NK-92 (cell line): ENCODE measurements around the gene PLOD1.
"Not testable (repeated sequence)": the region's sequence is repeated elsewhere in the genome, so short reads cannot be mapped to it uniquely, and the experiment has no call there.

Source experiments
- DNase-seq: peaks from one replicate; lab custom pipeline; 2025; ENCODE audit not compliant: unreplicated experiment; lab: John Stamatoyannopoulos, UW

The PLOD1 gene

DNA sequence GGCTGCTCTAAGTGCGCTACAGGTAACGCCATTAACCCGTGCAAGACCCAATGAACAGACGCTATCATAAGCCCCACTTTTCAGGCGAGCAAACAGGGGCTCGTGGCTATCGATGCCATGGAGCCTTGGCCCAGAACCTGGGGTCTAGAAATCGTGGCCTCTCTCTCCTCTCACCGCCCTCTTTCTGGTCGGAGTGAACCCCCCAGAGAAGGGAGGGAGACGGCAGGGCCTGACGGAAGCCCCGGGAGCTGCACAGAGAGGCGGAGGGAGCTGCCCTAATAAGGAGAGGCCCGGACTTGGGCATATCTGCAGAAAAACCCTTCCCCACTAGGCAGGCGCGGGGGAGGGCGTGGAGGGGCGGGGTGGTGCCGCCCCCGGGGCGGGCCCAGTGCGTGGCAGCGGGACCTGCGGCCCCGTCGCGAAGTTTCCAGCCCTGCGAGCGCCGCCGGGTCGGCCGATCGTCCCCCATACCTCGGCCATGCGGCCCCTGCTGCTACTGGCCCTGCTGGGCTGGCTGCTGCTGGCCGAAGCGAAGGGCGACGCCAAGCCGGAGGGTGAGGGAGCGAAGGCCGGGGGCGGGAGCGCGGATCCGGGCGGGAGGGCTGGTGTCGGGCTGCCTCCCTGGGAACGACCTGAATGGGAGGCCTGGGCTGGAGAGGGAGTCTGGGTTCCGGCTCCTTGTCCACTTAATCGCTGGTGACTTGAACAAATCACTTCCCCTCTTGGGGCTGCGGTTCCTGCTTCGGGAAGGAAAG lies at the start of gene PLOD1:
PLOD1 (plus strand) TSS at position 416 of the 755 bp plus-strand sequence; CDS start at position 479, 63 bp downstream.
- DNase-seq = peak; percentile 15

DNA sequence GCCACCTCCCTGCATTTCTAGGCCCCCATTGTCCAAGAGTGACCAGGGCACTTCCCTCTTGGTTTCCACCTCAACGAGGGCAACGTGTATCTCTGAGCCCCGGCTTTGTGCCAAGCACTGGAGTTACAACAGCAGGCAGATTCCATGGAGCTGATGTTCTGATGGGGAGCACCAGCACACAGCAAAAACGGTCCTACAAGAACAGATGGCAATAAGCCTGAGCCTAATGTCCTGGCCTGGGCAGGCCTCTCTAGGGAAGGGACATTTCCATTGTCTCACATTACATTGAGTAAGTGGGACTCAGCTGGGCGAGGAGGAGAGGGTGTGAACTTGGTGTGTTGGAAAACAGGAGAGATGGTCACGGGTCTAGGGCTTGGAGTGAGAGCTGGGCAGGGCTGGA lies 48.6 kb upstream of the PLOD1 start:
- DNase-seq = no peak

DNA sequence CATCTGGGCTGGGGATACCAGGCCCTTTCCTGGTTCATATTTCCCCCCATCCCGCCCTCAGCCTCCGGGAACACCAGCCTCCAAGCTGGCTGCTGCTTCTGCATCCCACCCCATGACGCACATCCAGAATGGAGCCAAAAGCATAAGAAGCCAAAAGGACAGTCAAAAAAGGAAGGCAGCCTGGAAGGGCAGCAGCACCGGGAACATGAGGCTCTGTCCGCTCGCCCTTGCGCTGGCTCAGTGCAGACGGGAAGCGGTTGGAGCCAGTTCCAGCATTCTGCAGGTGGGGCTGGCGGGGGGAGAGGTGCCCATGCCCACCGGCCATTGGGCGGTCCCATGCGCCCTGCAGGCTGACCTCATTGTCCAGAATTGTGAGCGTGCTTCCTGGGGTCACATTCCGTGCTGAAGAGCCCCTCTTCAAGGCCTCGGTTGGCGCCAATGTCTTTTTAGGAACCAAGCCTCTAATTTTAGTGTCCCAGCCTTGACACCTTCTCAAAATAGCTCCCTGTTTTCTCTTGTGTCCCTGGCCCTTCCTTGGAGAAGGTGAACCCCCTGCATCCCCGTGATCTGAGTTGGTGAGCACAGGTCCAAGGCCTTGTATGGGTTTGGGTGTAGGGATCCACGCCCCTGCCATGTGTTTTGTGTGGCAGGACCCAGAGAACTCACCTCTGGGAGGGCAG lies 47.4 kb upstream of the PLOD1 start:
- no peak for DNase-seq

DNA sequence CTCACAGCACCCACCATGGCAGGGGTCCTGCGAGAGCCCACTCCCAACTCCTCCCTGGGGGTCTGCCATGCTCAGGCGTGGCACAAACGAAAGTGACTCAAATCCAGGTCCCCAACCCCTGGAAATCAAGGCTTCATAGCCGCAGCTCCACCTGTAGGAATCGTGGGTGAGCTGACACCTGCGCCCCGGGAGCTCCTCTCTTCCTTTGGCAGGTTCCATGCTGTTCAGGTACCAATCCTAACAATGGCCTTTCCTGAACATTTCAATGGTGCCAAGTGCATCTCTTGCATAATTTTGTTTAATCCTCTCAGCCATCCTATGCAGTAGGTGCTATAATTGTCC lies 46.9 kb upstream of the PLOD1 start:
- no peak for DNase-seq

DNA sequence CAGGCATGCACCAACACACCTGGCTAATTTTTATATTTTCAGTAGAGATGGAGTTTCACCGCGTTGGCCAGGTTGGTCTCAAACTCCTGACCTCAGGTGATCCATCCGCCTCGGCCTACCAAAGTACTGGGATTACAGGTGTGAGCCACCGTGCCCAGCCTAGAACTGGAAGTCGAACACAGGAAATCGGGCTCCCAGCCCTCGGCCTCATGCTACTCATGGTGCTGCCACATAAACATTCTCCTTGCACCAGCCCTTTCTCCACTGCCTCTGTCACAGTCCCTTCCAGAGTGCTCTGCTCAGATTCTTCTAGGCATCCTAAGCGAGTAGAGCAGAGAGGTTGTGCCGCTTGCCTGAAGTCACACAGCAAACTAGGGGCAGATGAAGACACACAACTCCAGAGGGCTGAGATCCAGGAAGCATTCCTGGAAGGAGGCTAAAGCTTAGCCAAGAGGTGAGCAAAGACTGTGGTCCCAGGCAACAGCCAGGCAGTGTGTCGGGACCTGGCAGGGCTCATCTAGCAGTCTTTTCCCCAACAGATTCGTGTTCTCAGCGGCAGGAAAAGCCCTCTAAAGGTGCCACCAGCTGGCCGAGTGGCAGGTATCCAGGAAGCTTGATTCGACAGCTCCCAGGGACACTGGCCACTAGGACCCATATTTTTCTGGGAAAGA lies 46.2 kb upstream of the PLOD1 start:
- DNase-seq = no peak

DNA sequence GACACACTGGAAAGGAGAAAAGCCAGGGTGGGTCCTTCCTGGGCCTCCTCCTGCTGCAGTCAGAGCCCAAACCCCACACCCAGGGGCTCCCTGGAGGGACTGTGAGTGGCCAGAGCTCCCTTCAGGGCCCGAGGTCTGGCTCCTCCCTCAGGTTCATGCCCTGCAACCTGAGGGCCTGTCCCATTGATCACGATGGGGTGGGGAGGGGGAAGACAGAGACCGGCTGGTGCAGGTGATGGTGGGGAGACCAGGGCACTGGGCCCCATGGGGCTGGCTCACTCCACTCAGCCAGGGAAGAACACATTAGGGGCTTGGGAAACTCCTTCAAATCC lies 45.7 kb upstream of the PLOD1 start:
- no peak for DNase-seq

DNA sequence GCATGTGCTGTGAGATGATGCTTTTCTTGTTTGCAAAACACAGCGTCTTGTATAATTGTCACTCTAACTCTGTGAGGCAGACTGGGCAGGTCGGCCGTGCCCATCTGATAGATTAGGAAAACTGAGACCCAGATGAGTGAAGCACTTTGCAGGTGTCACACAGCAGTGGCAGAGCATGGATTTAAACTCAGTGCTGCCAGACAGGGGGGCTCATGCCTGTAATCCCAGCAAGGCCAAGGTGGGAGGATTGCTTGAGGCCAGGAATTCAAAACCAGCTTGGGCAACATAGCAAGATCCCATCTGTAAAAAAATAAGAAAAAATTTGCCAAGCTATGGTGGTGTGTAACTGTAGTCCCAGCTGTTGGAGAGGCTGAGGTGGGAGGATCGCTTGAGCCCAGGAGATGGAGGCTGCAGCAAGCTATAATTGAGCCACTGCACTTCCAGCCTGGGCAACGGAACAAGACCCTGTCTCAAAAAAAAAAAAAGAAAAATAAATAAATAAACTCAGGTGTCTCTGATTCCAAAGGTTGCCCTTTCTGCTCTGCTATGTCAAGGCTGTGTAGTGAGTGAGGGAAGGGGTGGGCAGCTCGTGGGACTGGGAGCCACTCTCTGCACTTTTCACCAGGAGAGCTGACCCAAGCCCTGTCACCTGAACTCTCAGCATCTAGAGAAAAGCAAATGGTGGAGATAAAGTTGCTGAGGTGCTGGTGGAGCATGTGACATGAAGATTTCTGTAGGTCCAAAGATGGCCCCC lies 42.9 kb upstream of the PLOD1 start:
- DNase-seq = no peak

DNA sequence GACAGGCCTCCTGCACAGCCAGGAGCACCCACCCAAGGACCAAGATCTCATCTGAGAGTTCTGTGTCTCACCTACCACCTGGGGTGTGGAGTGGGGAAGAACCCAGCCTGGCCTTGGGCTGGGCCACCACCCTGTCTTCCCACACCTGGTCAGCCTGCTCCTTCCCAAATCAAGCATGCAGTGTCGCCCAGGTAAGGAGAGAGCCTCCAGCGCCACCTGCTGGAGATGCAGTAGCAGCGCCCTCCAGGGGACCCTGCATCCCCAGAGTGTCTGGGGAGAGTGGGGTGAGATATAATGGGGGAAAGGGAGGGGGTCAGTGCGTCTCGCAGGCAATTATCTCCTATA lies 40.6 kb upstream of the PLOD1 start:
- DNase-seq = no peak

DNA sequence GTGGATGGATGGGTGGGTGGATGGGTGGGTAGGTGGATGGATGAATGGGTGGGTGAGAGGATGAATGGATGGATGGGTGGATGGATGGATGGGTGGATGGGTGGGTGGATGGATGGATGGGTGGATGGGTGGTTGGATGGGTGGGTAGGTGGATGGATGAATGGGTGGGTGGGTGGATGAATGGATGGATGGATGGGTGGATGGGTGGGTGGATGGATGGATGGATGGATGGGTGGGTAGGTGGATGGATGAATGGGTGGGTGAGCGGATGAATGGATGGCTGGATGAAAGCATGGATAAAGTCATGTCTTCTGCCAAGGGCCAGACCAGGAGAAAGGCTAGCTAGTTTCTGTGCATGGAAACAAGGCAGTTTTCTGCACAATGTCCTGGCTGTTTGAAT lies 40.0 kb upstream of the PLOD1 start:
- DNase-seq = not testable (repeated sequence)

DNA sequence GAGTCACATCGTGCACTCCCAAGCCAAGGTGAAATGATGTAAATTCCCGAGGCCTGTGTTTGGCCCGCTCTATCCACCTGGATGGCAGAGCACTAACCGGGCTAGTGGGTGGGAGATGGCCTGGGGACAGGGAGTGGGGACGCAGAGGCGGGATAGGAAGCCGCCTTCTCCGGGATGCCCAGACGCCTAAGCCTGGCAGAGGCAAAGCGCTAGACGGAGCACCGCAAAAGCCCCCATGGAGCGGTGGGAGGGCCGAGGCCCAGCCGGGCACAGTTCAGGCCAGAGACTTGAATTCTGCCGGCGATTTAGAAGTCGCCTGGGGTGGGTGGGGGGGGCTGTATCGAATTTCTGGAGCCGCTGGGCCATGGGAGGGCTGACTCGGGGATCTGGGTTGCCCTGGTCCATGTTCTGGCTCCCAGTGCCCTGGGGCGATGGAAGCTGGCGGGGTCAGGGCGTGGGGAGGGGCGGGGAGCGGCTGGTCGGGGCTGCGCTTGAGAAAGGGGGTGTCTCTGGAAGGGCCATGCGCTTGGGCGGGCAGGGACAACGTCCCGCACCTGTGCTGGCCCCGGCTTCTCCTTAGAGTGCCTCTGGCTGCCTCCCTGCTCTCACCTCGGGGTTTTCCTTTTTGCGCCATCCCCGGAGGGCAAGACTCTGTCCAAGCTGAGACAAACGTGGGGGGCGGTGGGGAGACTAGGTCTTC lies 36.3 kb upstream of the PLOD1 start:
- DNase-seq = no peak

DNA sequence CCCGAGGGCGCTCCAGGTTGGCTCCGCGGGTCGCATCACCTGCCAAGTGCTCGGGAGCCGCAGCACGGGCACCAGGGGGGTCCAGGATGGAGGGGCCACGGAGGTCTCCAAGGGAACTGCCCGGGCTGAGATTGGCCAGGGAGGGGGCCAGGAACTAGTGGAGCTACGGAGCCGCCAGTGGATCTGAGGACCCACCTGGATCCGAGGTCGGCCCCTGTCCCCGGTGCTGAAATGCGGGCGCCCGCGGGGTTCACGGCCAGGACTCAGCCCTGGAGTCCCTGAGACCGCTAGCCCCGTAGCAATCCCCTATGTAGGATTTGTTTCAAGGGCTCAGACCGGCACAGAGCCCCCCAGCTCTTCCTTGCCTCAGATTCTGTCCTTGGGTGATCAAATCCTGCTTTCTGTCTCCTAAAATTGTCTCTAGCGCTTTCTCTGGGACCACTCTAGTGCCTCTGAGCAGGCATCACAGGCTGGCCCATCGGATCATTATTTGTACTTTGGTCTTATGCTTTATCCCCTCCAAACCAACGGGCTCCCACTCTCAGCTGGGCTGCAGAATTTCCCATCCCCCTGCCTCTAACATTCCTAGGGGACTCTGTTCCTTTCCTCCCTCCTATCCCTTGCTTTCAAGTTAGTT lies 35.6 kb upstream of the PLOD1 start:
- no peak for DNase-seq

DNA sequence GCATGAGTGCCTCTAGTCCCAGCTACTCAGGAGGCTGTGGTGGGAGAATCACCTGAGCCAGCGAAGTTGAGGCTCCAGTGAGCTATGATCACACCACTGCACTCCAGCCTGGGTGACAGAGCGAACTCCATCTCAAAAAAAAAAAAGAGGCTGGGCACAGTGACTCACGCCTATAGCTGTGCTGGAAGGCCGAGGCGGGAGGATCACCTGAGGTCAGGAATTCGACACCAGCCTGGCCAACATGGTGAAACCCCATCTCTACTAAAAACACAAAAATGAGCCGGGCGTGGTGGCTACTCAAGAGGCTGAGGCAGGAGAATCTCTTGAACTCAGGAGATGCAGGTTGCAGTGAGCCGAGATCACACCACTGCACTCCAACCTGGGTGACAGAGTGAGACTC lies 33.1 kb upstream of the PLOD1 start:
- not testable (repeated sequence) for DNase-seq

DNA sequence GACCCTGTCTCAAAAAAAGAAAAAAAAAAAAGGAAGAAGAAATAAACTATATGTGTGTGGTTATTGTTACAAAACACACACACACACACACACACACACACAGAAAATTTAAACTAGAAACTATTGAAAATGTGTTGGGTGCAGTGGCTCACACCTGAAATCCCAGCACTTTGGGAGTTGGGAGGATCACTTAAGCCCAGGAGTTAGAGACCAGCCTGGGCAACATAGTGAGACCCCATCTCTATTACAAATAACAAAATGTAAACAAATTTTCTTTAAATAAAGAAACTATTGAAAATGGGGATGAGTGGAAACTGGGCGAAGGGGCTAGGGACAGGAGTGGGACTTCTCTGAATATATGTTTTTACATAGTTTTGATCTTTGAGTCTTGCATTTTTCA lies 31.3 kb upstream of the PLOD1 start:
- no peak for DNase-seq

DNA sequence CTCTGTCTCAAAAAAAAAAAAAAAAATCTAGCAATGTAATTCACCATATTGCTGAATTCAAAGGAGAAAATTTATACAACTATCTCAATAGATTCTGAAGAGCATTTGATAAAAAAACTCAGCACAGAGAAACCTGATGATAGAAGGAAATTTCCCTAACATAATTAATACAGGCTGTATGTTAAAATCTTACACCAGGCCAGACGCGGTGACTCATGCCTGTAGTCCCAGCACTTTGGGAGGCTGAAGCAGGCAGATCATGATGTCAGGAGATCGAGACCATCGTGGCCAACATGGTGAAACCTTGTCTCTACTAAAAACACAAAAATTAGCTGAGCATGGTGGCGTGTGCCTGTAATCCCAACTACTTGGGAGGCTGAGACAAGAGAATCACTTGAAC lies 30.4 kb upstream of the PLOD1 start:
- DNase-seq = not testable (repeated sequence)

DNA sequence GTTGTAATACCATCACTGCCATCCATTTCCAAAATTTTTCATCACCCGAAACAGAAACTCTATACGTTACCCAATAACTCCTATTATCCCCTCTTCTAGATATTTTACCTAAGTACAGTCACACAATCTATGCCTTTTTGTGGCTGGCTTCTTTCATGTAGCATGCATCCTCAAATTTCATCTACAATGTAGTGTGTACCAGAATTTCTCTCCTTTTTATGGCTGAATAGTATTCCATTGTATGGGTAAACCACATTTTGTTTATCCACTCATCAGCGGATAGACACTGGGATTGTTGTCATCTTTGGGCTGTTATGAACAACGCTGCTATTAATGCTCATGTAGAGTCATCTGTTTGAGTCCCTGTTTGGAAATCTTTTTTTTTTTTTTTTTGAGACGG lies 29.5 kb upstream of the PLOD1 start:
- DNase-seq = no peak

DNA sequence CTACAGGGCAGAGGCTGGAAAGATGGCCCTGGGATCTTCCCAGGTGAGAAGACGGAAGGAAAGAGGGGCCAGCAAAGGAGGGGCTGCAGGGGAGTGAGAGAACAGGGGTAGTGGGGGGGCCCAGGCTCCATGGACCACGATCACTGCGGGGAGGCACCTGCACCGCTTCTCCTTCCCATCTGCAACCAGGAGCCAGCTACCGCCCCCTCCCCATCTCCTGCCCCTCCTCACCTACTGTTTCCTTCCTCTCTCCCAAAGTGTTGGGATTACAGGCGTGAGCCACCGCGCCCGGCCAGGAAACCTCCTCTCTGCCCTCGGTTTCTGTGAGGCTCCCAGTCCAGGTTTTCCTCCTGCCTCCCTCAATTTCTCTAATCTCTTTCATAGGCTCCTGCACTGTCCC lies 27.6 kb upstream of the PLOD1 start:
- no peak for DNase-seq

DNA sequence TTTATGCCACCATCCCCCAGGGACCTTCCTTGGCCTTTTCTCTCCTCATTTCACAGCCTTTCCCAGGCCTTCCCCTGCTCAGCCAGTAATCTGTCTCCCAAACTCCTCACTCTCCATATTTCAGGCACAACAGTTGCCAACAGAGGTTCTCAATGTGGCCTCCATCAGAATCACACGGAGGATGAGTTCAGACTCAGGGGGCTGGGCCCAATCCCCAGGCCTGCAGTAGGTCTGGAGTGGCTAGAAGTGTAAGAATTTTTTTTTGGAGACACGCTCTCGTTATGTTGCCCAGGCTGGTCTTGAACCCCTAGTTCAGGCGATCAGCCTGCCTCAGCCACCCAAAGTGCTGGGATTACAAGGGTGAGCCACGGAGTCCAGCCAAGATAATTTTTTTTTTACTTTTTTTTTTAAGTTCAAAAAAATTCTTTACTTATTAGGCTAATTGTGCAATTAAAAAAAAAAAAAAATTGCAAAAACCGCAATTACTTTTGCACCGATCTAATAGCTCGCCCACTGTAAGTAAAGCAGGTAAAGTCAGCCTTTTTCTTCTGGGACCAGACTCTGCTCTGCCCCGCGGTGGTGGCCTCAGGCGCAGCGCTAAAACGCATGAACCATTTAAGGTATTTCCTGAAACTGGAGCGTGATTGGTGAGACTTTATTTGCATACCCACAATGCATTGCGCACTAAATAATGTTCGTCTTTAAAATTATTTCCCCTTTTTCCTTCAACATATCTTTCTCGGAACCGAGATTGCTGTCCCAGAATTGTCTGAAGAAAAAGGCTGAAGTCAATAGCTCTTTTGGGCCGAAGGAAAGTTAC lies 27.0 kb upstream of the PLOD1 start:
- peak; percentile 39 for DNase-seq

DNA sequence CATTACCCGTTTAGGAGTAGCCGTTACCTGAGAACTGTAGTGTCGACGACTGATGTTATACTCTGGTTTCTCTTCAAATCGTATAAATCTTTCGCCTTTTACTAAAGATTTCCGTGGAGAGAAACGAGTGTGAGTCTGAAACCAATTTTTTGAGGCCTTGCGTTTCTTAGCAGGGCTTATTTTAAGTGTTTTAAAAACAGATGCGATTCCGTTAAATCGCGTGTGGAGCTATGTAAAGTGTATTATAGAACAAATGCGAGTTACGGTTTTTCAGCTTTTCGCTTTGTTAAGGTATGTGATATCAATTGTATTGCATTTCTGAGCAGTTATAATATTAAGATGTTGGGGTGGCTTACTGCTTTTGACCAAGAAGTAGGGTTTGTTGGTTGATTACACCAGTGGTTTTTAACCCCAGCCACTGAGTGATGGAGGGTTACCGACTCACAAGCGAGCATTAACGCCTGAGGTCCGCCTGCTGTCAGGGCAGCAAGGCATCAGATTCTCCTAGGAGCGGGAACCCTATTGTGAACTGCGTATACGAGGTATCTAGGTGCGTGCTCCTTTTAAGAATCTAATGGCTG lies 26.3 kb upstream of the PLOD1 start:
- peak; percentile 20 for DNase-seq

DNA sequence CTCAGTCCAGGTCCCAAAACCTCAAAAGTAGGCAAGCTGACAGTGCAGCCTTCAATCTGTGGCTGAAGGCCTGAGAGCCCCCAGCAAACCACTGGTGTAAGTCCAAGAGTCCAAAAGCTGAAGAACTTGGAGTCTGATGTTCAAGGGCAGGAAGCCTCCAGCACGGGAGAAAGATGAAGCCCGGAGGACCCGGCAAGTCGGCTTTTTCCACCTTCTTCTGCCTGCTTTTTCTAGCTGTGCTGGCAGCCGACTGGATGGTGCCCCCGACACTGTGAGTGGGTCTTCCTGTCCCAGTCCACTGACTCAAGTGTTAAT lies 23.6 kb upstream of the PLOD1 start:
- DNase-seq = not testable (repeated sequence)

DNA sequence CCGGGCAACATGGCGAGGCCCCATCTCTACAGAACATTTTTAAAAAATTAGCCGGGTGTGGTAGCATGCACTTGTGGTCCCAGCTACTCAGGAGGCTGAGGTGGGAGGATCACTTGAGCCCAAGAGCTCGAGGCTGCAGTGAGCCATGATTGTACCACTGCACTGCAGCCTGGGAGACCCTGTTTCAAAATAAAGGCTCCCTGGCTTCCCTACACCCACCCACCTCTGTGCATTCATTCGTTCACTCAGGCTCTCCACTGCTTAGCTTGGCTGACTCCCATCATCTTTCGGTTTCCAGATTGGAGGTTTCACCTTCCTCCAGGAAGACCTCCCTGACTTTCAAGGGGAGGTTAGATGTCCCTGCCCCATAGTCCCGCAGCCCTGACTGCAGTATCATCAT lies 22.5 kb upstream of the PLOD1 start:
- DNase-seq = no peak
